Measurements from ENCODE around the gene THSD4.

The THSD4 gene

DNA sequence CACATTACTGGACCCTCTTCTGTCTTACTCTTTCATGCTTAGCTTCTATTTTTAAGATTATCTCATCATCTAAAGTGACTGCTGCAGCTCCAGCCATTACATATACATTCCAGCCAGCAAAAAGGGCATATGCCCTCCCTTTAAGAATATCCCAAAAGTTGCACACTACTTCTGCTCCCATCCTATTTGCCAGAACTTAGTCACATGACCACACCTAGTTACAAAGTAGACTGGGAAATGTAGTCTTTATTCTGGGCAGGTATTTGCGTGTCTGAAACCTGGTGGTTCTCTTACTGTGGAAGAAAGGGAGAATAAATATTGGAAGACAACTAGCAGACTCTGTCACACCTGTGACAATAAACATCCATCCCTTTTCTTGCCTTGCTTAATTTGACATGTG, 353.4 kb downstream of the THSD4 start:
- Histone ChIP-seq H3K36me3 (ENCODE audit: insufficient read depth, low read length) (no peaks in the 10 kb centered on the region), H3K9ac (ENCODE audit: insufficient read length) (no peak overlapping the region), H3K9me3 (ENCODE audit: low read depth, low read length) (no peaks in the 10 kb centered on the region), H3K4me3 (no peak overlapping the region), H3K27ac (no peak overlapping the region)
- TF ChIP-seq EZH2 (IDR thresholded peaks at IDR 0.05) (no peak), FOXP2 (optimal IDR thresholded peaks at IDR 0.05; ENCODE audit: control extremely low read depth, extremely low read length, insufficient read depth) (no peak), POLR2AphosphoS5 (IDR thresholded peaks at IDR 0.05; ENCODE audit: borderline replicate concordance, low read depth, low read length) (no peak)
- no peak for DNase-seq (ENCODE audit: low read depth, low spot score)

- no peak overlapping the region for H3K4me3 ChIP-seq
- no peak for DNase-seq (ENCODE audit: low read depth, low spot score)
- H3K27ac ChIP-seq, result no peak overlapping the region
- no peaks in the 10 kb centered on the region for H3K36me3 ChIP-seq (ENCODE audit: insufficient read depth, low read length)
- TF ChIP-seq POLR2AphosphoS5 (IDR thresholded peaks at IDR 0.05; ENCODE audit: borderline replicate concordance, low read depth, low read length) (no peak), EZH2 (IDR thresholded peaks at IDR 0.05) (no peak), FOXP2 (optimal IDR thresholded peaks at IDR 0.05; ENCODE audit: control extremely low read depth, extremely low read length, insufficient read depth) (no peak)
- H3K9ac ChIP-seq (ENCODE audit: insufficient read length), result no peak overlapping the region
- H3K9me3 ChIP-seq (ENCODE audit: low read depth, low read length), result no peaks in the 10 kb centered on the region
These were observed 354.1 kb downstream of the THSD4 start for GRCh38 chr15:71469413-71469812.

DNA sequence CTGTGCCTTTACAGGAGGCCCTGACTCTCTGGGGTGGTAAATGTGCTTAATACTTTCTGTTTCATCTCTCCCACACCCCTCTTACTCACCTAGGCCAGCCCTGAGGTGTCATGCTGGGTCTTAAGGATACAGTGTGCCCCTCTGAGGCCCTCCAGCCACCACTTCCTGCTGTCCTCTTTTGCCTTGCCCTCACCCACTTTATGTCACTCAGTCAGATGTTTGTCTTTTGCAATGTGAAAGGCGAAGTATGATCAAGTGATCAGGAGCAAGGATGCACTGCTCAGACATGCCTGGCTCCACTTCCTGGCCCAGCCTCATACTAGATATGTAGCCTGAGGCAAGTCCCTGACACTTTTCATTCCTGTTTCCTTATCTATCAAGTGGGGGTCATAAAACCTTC, 356.1 kb downstream of the THSD4 start:
- no peak overlapping the region for H3K27ac ChIP-seq

DNA sequence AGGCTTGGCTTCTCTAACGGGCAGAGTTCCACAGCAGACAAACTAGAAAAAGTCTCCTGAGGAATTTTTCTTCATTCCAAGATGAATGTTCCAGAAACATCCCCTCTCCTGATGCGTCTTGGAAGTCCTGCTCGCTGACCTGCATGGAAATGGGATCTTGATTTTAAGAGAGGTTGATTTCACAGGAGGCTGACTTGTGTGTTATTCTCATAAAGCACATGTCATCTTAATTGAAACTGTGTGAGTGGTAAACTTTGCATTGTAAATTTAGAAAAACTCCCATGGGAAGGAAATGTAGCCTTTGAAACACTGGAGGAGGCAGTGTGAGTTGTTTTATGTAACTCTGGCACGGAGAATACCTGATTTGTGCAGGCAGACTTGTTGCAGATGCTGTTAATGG, 357.3 kb downstream of the THSD4 start:
- no peak for DNase-seq (ENCODE audit: low read depth, low spot score)
- Histone ChIP-seq H3K4me3 (no peak overlapping the region), H3K27ac (no peak overlapping the region), H3K9me3 (ENCODE audit: low read depth, low read length) (no peaks in the 10 kb centered on the region), H3K36me3 (ENCODE audit: insufficient read depth, low read length) (no peaks in the 10 kb centered on the region), H3K9ac (ENCODE audit: insufficient read length) (no peak overlapping the region)
- no peak for TF ChIP-seq POLR2AphosphoS5 (IDR thresholded peaks at IDR 0.05; ENCODE audit: borderline replicate concordance, low read depth, low read length)
- TF ChIP-seq EZH2 (IDR thresholded peaks at IDR 0.05), result no peak
- no peak for TF ChIP-seq FOXP2 (optimal IDR thresholded peaks at IDR 0.05; ENCODE audit: control extremely low read depth, extremely low read length, insufficient read depth)

More for the DNA sequence above, 356.1 kb downstream of the THSD4 start:
- Histone ChIP-seq H3K9me3 (ENCODE audit: low read depth, low read length) (no peaks in the 10 kb centered on the region), H3K9ac (ENCODE audit: insufficient read length) (no peak overlapping the region), H3K36me3 (ENCODE audit: insufficient read depth, low read length) (no peaks in the 10 kb centered on the region), H3K4me3 (no peak overlapping the region)
- TF ChIP-seq EZH2 (IDR thresholded peaks at IDR 0.05) (no peak), POLR2AphosphoS5 (IDR thresholded peaks at IDR 0.05; ENCODE audit: borderline replicate concordance, low read depth, low read length) (no peak), FOXP2 (optimal IDR thresholded peaks at IDR 0.05; ENCODE audit: control extremely low read depth, extremely low read length, insufficient read depth) (no peak)
- no peak for DNase-seq (ENCODE audit: low read depth, low spot score)

DNA sequence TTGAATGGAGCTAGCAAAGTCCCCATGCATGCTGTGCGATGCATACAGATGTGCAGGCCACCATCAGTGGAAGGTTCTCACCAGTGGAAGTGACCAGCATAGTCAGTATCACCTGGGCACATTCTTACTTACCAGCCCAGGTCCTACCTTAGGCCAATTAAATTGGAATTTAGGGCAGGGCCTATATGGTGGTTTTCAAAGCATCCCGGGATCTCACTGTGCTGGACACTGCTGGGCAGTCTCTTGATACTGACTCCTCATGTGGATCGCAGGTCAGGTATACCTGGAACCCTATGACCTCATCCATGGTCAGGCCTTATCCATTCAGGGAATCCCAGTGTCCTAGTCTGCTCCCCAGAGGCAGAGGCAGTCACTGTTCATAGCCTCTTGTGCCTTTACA, 358.5 kb downstream of the THSD4 start:
- Histone ChIP-seq H3K36me3 (ENCODE audit: insufficient read depth, low read length) (no peaks in the 10 kb centered on the region), H3K27ac (no peak overlapping the region), H3K9me3 (ENCODE audit: low read depth, low read length) (no peaks in the 10 kb centered on the region), H3K4me3 (no peak overlapping the region), H3K9ac (ENCODE audit: insufficient read length) (no peak overlapping the region)
- DNase-seq (ENCODE audit: low read depth, low spot score), result no peak
- TF ChIP-seq FOXP2 (optimal IDR thresholded peaks at IDR 0.05; ENCODE audit: control extremely low read depth, extremely low read length, insufficient read depth) (no peak), POLR2AphosphoS5 (IDR thresholded peaks at IDR 0.05; ENCODE audit: borderline replicate concordance, low read depth, low read length) (no peak), EZH2 (IDR thresholded peaks at IDR 0.05) (no peak)

DNA sequence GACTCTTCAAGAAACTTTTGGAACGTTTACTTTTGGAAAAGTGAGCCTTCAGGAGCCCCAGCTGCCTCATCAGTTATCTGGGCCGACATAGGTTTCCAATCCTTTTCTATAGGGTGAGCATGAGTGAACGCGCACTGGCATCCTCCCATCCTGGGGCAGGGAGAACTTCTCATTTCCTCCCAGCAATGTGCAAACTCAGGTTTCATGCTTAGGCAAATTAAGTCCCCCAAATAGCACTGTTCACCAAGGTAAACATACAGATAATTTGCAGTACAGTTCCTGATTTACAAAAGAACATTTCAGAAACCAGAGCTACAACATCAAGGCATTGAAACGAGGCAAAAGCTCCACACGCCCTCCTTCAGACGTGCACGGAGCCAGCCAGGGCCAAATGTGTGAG, 361.6 kb downstream of the THSD4 start:
- Histone ChIP-seq H3K4me3 (no peak overlapping the region), H3K36me3 (ENCODE audit: insufficient read depth, low read length) (no peaks in the 10 kb centered on the region), H3K9me3 (ENCODE audit: low read depth, low read length) (no peaks in the 10 kb centered on the region), H3K27ac (no peak overlapping the region), H3K9ac (ENCODE audit: insufficient read length) (no peak overlapping the region)
- DNase-seq (ENCODE audit: low read depth, low spot score), result no peak
- TF ChIP-seq POLR2AphosphoS5 (IDR thresholded peaks at IDR 0.05; ENCODE audit: borderline replicate concordance, low read depth, low read length) (no peak), FOXP2 (optimal IDR thresholded peaks at IDR 0.05; ENCODE audit: control extremely low read depth, extremely low read length, insufficient read depth) (no peak), EZH2 (IDR thresholded peaks at IDR 0.05) (no peak)

DNA sequence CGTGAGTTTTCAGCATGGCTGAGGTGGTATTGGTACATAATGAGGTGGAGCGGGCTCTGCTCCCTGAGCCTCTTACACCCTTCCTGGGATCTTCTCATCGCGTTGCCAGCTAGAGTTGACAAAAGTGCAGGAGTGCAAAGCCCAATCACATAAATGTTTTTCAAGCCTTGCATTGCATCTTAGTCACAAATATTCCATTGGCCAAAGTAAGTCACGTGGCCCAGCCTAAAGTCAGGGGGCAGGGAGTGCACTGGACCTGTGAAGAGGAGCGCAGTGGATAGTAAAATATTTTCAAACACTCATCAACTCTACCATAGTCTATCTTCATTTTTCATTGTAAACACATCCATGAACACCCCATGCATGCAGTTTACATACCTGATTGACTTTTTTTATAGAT, 365.3 kb downstream of the THSD4 start:
- Histone ChIP-seq H3K36me3 (ENCODE audit: insufficient read depth, low read length) (no peaks in the 10 kb centered on the region), H3K9me3 (ENCODE audit: low read depth, low read length) (no peaks in the 10 kb centered on the region), H3K4me3 (no peak overlapping the region), H3K27ac (no peak overlapping the region), H3K9ac (ENCODE audit: insufficient read length) (no peak overlapping the region)
- DNase-seq (ENCODE audit: low read depth, low spot score), result no peak
- TF ChIP-seq EZH2 (IDR thresholded peaks at IDR 0.05), result no peak
- TF ChIP-seq FOXP2 (optimal IDR thresholded peaks at IDR 0.05; ENCODE audit: control extremely low read depth, extremely low read length, insufficient read depth), result no peak
- TF ChIP-seq POLR2AphosphoS5 (IDR thresholded peaks at IDR 0.05; ENCODE audit: borderline replicate concordance, low read depth, low read length), result no peak

DNA sequence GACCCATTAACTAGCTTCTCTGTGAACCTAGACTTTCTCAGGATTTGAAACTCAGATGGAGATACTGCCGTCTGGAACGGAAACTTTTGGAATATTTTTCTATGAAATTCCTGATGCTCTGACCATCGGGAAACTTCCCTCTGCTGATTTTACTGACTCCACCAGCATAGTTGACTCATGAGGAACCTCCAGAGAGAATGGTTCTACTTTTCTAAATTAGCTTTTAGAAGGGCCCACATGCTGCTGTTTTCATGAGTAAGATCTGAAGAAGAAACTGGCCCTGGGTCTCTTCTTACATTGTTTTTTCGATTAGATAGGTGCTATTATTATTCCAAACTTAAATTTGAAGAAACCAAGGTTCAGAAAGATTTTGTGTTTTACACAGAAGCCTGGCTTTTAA, 368.8 kb downstream of the THSD4 start:
- DNase-seq (ENCODE audit: low read depth, low spot score), result no peak
- TF ChIP-seq POLR2AphosphoS5 (IDR thresholded peaks at IDR 0.05; ENCODE audit: borderline replicate concordance, low read depth, low read length), result no peak
- TF ChIP-seq FOXP2 (optimal IDR thresholded peaks at IDR 0.05; ENCODE audit: control extremely low read depth, extremely low read length, insufficient read depth), result no peak
- TF ChIP-seq EZH2 (IDR thresholded peaks at IDR 0.05), result no peak
- Histone ChIP-seq H3K4me3 (no peak overlapping the region), H3K27ac (no peak overlapping the region), H3K36me3 (ENCODE audit: insufficient read depth, low read length) (no peaks in the 10 kb centered on the region), H3K9me3 (ENCODE audit: low read depth, low read length) (no peaks in the 10 kb centered on the region), H3K9ac (ENCODE audit: insufficient read length) (no peak overlapping the region)

DNA sequence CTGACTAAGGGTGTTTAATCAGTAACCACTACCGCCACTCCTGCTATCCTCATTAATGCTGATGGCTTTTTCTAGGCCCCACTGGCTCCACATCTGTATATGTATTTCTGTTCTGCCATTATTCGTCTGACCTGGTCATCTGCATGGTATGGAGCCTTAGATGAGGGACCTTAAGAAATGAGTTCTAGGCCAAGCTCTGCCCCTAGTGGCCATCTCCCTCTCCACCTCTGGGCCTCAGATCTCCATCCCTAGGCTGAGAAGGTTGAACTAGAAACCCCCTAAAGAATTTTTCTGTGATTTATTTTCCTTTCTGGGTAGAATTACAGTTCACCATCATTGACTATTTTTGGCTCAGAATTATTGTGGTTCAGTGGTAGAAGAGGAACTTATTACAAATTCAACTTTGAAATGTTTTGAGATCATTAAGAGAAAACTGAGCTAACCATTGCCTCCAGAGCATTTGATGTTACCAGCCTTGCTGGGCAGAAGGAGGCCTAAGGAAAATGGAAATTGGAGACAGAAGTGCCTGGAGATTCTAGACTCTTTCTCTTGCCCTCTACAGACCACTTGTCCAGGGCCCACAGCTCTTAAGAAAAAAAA, 369.9 kb downstream of the THSD4 start:
- H3K9me3 ChIP-seq (ENCODE audit: low read depth, low read length), result no peaks in the 10 kb centered on the region
- no peak for TF ChIP-seq POLR2AphosphoS5 (IDR thresholded peaks at IDR 0.05; ENCODE audit: borderline replicate concordance, low read depth, low read length)
- TF ChIP-seq EZH2 (IDR thresholded peaks at IDR 0.05), result no peak
- no peak for TF ChIP-seq FOXP2 (optimal IDR thresholded peaks at IDR 0.05; ENCODE audit: control extremely low read depth, extremely low read length, insufficient read depth)
- no peak overlapping the region for H3K27ac ChIP-seq
- H3K4me3 ChIP-seq, result no peak overlapping the region
- no peaks in the 10 kb centered on the region for H3K36me3 ChIP-seq (ENCODE audit: insufficient read depth, low read length)
- H3K9ac ChIP-seq (ENCODE audit: insufficient read length), result no peak overlapping the region
- no peak for DNase-seq (ENCODE audit: low read depth, low spot score)

Data from SK-N-MC (cell line).